ENCODE data around the gene PPP3R1.
A peak's percentile ranks its signal among the peaks of the same experiment; 100 is the strongest.

Gene PPP3R1, protein sequence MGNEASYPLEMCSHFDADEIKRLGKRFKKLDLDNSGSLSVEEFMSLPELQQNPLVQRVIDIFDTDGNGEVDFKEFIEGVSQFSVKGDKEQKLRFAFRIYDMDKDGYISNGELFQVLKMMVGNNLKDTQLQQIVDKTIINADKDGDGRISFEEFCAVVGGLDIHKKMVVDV

GRCh38 chr2:68252400-68253218, at the start of gene PPP3R1:
TSS of gene PPP3R1 (minus strand) at chr2:68252532. CDS start at chr2:68252127, 405 bp downstream.
- no peak for TF ChIP-seq CTCF (IDR thresholded peaks at IDR 0.05; ENCODE audit: insufficient read depth, low read length, poor library complexity, severe bottlenecking)
- Histone ChIP-seq H3K4me3 (replicated peaks; ENCODE audit: low read depth, low read length) (peak within 1 kb of the TSS; percentile 97), H3K27me3 (replicated peaks; ENCODE audit: control insufficient read depth, insufficient read depth, low read length) (no peaks in the 10 kb centered on the region), H3K36me3 (ENCODE audit: control insufficient read depth, insufficient read depth, low read length) (no peaks in the 10 kb centered on the region)
- DNase-seq (ENCODE audit: extremely low read depth, insufficient read length) = peak; percentile 99

DNA sequence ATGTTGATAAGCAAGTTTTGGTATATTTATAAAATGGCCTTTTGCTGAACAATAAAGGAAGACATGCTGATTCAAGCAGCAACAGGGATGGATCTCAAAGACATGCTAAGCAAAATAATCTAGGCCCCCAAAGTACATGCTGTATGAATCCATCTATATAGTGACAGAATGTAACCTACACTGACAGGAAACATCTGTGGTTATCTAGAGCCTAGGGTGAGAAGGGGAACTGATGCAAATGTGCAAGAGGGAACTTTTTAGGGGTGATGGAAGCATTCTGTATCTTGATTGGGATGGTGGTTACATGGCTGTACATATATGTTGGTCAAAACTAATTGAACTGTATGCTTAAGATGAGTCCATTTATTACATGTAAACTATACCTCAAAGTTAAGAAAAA, 43.2 kb upstream of the PPP3R1 start:
- Histone ChIP-seq H3K36me3 (ENCODE audit: control insufficient read depth, insufficient read depth, low read length) (no peaks in the 10 kb centered on the region), H3K27me3 (replicated peaks; ENCODE audit: control insufficient read depth, insufficient read depth, low read length) (no peaks in the 10 kb centered on the region), H3K4me3 (replicated peaks; ENCODE audit: low read depth, low read length) (no peak overlapping the region)
- no peak for DNase-seq (ENCODE audit: extremely low read depth, insufficient read length)
- TF ChIP-seq CTCF (IDR thresholded peaks at IDR 0.05; ENCODE audit: insufficient read depth, low read length, poor library complexity, severe bottlenecking) = no peak

DNA sequence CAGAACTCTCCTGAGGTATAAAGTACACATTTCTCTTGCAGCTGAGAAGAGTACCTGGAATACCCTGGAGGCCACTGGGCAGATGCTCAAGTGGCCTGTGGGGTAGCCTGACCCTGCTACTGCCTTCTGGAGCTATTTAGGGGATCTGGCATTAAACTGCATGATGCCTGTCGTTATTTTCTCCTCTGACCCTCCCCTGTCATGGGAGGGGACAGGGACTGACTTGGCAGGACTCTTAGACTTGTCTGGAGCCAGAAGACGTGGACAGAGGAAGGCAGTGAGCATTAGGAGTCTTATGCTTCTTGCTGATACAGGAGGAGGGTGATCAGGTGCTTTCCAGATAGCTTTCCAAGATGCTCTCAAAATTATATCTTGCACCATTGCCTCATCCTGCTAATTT, 42.6 kb upstream of the PPP3R1 start:
- Histone ChIP-seq H3K36me3 (ENCODE audit: control insufficient read depth, insufficient read depth, low read length) (no peaks in the 10 kb centered on the region), H3K27me3 (replicated peaks; ENCODE audit: control insufficient read depth, insufficient read depth, low read length) (no peaks in the 10 kb centered on the region), H3K4me3 (replicated peaks; ENCODE audit: low read depth, low read length) (no peak overlapping the region)
- TF ChIP-seq CTCF (IDR thresholded peaks at IDR 0.05; ENCODE audit: insufficient read depth, low read length, poor library complexity, severe bottlenecking) = no peak
- DNase-seq (ENCODE audit: extremely low read depth, insufficient read length) = no peak

DNA sequence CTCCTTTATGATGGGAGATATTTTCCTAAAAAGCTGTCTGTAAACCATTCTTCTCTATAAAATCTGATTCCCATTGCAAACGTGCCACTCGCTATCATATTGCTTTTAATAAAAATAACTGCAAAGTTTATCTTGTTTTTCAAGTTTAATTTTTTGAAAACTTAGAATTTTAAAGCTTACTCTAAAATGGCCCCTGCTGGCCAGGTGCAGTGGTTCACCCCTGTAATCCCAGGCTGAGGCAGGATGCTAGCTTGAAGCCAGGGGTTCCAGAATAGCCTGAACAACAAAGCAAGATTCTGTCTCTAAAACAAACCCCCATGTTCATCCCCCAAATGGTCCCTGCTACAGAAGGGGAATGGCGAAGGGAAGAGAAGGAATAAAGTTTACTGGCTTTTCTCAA, 41.9 kb upstream of the PPP3R1 start:
- Histone ChIP-seq H3K36me3 (ENCODE audit: control insufficient read depth, insufficient read depth, low read length) (no peaks in the 10 kb centered on the region), H3K4me3 (replicated peaks; ENCODE audit: low read depth, low read length) (no peak overlapping the region), H3K27me3 (replicated peaks; ENCODE audit: control insufficient read depth, insufficient read depth, low read length) (no peaks in the 10 kb centered on the region)
- DNase-seq (ENCODE audit: extremely low read depth, insufficient read length) = no peak
- TF ChIP-seq CTCF (IDR thresholded peaks at IDR 0.05; ENCODE audit: insufficient read depth, low read length, poor library complexity, severe bottlenecking) = no peak

DNA sequence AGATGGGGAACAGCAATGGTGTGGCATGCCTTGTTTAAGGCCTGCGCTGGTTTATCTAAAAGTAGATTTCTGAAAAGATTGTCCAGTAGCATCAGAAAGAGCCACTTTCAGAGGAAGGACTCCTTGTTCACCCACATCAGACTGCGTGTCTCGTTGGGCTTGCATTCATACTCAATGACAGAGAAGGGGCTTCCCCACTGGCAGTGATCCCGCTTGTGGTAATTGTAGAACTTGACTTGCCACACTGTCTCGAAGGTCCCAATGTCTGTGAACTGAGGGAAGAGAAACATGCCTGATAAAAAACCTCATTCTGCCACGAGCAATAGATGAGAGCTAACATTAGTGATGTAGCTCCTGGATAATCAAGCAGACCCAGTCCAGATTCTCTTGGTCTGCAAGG, 41.4 kb upstream of the PPP3R1 start:
- Histone ChIP-seq H3K36me3 (ENCODE audit: control insufficient read depth, insufficient read depth, low read length) (no peaks in the 10 kb centered on the region), H3K27me3 (replicated peaks; ENCODE audit: control insufficient read depth, insufficient read depth, low read length) (no peaks in the 10 kb centered on the region), H3K4me3 (replicated peaks; ENCODE audit: low read depth, low read length) (no peak overlapping the region)
- DNase-seq (ENCODE audit: extremely low read depth, insufficient read length) = no peak
- no peak for TF ChIP-seq CTCF (IDR thresholded peaks at IDR 0.05; ENCODE audit: insufficient read depth, low read length, poor library complexity, severe bottlenecking)

Data from GM06990 (cell line).